Subcutaneous abdominal adipose tissue (tissue), 5 donors: ENCODE measurements around the gene HYCC1.
"Not testable (repeated sequence)": the region's sequence is repeated elsewhere in the genome, so short reads cannot be mapped to it uniquely, and the experiment has no call there.

Experiments used
- H3K27ac ChIP-seq: one replicate; pipeline ENCODE4 v1.7.0; 2013; ENCODE audit warnings: low read depth, mild to moderate bottlenecking, inconsistent platforms, low read length, moderate library complexity
- H3K27me3 ChIP-seq, 5 donors: one replicate each; pipeline ENCODE4 v1.7.0; 2013; ENCODE audit warnings: low read length in 5 of 5, inconsistent platforms in 1 of 5; ENCODE audit not compliant: control insufficient read depth in 5 of 5, insufficient read depth in 4 of 5
- H3K36me3 ChIP-seq, 5 donors: one replicate each; pipeline ENCODE4 v1.7.0; 2013; ENCODE audit warnings: low read length in 5 of 5; ENCODE audit not compliant: control insufficient read depth in 5 of 5, insufficient read depth in 5 of 5
- H3K4me1 ChIP-seq, 5 donors: one replicate each; pipeline ENCODE4 v1.7.0; 2013; ENCODE audit warnings: low read length in 5 of 5, mild to moderate bottlenecking in 3 of 5, moderate library complexity in 1 of 5; ENCODE audit not compliant: control insufficient read depth in 5 of 5, insufficient read depth in 5 of 5
- H3K4me3 ChIP-seq, 5 donors: one replicate each; pipeline ENCODE4 v1.7.0; 2013; ENCODE audit warnings: low read length in 5 of 5, low read depth in 1 of 5
- H3K9ac ChIP-seq, 5 donors: one replicate each; pipeline ENCODE4 v1.7.0; 2013; ENCODE audit warnings: low read length in 5 of 5, mild to moderate bottlenecking in 4 of 5, moderate library complexity in 3 of 5
- H3K9me3 ChIP-seq, 5 donors: one replicate each; pipeline ENCODE4 v1.7.0; 2013; ENCODE audit warnings: low read length in 5 of 5; ENCODE audit not compliant: control insufficient read depth in 5 of 5
- donor health status: healthy.
- donor health status: healthy.
- donor health status: healthy.
- donor health status: healthy.
- donor health status: healthy.

Gene HYCC1

GRCh38 chr7:23013715-23014649 lies at the start of gene HYCC1:
Gene HYCC1, minus strand, starts transcription at chr7:23014130. Its CDS starts 23,019 bp downstream, at chr7:22991111.
- Histone ChIP-seq H3K4me3 (peak within 1 kb of the TSS; percentile 80 to 98 (median 94)), H3K9me3 (no peaks in the 10 kb centered on the region), H3K27ac (peak within 1 kb of the TSS; percentile 60), H3K36me3 (no peaks in the 10 kb centered on the region), H3K27me3 (no peaks in the 10 kb centered on the region), H3K9ac (peak within 1 kb of the TSS; percentile 3 to 93 (median 79)), H3K4me1 (peaks cover 0 to 48% (median 42%) of the 10 kb centered on the region in 5 donors)

- Histone ChIP-seq H3K36me3 (no peaks in the 10 kb centered on the region), H3K9me3 (no peaks in the 10 kb centered on the region), H3K27me3 (no peaks in the 10 kb centered on the region), H3K27ac (no peak overlapping the region), H3K4me1 (peaks cover 0 to 12% (median 0%) of the 10 kb centered on the region in 5 donors), H3K4me3 (no peak overlapping the region), H3K9ac (no peak overlapping the region)
Observed at GRCh38 chr7:23062452-23062851, 48.5 kb upstream of the HYCC1 start.

GRCh38 chr7:23061327-23061726 lies 47.4 kb upstream of the HYCC1 start:
- Histone ChIP-seq H3K27me3 (no peaks in the 10 kb centered on the region), H3K36me3 (no peaks in the 10 kb centered on the region), H3K9me3 (no peaks in the 10 kb centered on the region), H3K4me1 (peaks cover 0 to 6% (median 0%) of the 10 kb centered on the region in 5 donors), H3K27ac (no peak overlapping the region), H3K4me3 (no peak overlapping the region), H3K9ac (no peak overlapping the region)

GRCh38 chr7:23058408-23059096 lies 44.6 kb upstream of the HYCC1 start:
- Histone ChIP-seq H3K36me3 (no peaks in the 10 kb centered on the region), H3K9me3 (no peaks in the 10 kb centered on the region), H3K27ac (no peak overlapping the region), H3K27me3 (no peaks in the 10 kb centered on the region), H3K9ac (peak overlapping the region in 2 of 5 donors; percentile 1 to 25), H3K4me3 (no peak overlapping the region), H3K4me1 (peaks cover 0 to 6% (median 0%) of the 10 kb centered on the region in 5 donors)

- H3K4me3 ChIP-seq = no peak overlapping the region
- no peak overlapping the region for H3K27ac ChIP-seq
- no peak overlapping the region for H3K9ac ChIP-seq
- H3K27me3 ChIP-seq = no peaks in the 10 kb centered on the region
- peaks cover 0 to 6% (median 0%) of the 10 kb centered on the region in 5 donors for H3K4me1 ChIP-seq
- no peaks in the 10 kb centered on the region for H3K9me3 ChIP-seq
- no peaks in the 10 kb centered on the region for H3K36me3 ChIP-seq
Observed at GRCh38 chr7:23055582-23056178, 41.8 kb upstream of the HYCC1 start.

GRCh38 chr7:23051124-23051485 lies 37.2 kb upstream of the HYCC1 start:
- not testable (repeated sequence) for H3K27me3 ChIP-seq, H3K36me3 ChIP-seq, H3K9me3 ChIP-seq, H3K27ac ChIP-seq, H3K9ac ChIP-seq, H3K4me3 ChIP-seq, H3K4me1 ChIP-seq

- not testable (repeated sequence) for H3K27ac ChIP-seq, H3K36me3 ChIP-seq, H3K9me3 ChIP-seq, H3K4me1 ChIP-seq, H3K27me3 ChIP-seq, H3K4me3 ChIP-seq, H3K9ac ChIP-seq
Observed at GRCh38 chr7:23046336-23046735, 32.4 kb upstream of the HYCC1 start.

- not testable (repeated sequence) for H3K27ac ChIP-seq, H3K9ac ChIP-seq, H3K9me3 ChIP-seq, H3K4me3 ChIP-seq, H3K4me1 ChIP-seq, H3K27me3 ChIP-seq, H3K36me3 ChIP-seq
Observed at GRCh38 chr7:23045086-23045485, 31.2 kb upstream of the HYCC1 start.

- Histone ChIP-seq H3K4me1 (no peaks in the 10 kb centered on the region), H3K27me3 (no peaks in the 10 kb centered on the region), H3K27ac (no peak overlapping the region), H3K9ac (no peak overlapping the region), H3K9me3 (no peaks in the 10 kb centered on the region), H3K4me3 (no peak overlapping the region), H3K36me3 (no peaks in the 10 kb centered on the region)
Observed at GRCh38 chr7:23044581-23044980, 30.7 kb upstream of the HYCC1 start.

GRCh38 chr7:23043441-23043840 lies 29.5 kb upstream of the HYCC1 start:
- no peak overlapping the region for H3K4me3 ChIP-seq
- no peaks in the 10 kb centered on the region for H3K4me1 ChIP-seq
- H3K27ac ChIP-seq = no peak overlapping the region
- no peaks in the 10 kb centered on the region for H3K36me3 ChIP-seq
- H3K27me3 ChIP-seq = no peaks in the 10 kb centered on the region
- H3K9ac ChIP-seq = no peak overlapping the region
- H3K9me3 ChIP-seq = no peaks in the 10 kb centered on the region
